Ovary (tissue), 9 donors: ENCODE results near the gene ALOX5. TPM values are rescaled to one million over a fixed set of nuclear protein-coding genes. Genes with fewer than 3 reads are reported as not detected.

ENCODE experiments used
- DNase-seq, 5 donors: peaks; one replicate each; pipeline ENCODE4 v3.0.0-alpha.2; 2019 to 2020
- H3K27ac ChIP-seq, 2 donors: fragments of 200-600 bp; one replicate each; pipeline versions ENCODE4 v1.5.1 to v1.8.0; 2019 to 2022
- H3K27me3 ChIP-seq: fragments of 200-600 bp; one replicate; pipeline ENCODE4 v1.8.0; 2022
- H3K36me3 ChIP-seq: fragments of 200-600 bp; sonication (generic); one replicate; pipeline ENCODE4 v1.5.1; 2019
- H3K4me1 ChIP-seq: one replicate; pipeline ENCODE4 v1.8.1; 2013; ENCODE audit warnings: mild to moderate bottlenecking, moderate library complexity; ENCODE audit not compliant: insufficient read depth
- H3K4me3 ChIP-seq: fragments of 200-600 bp; sonication (generic); one replicate; pipeline ENCODE4 v1.5.1; 2017
- H3K9me3 ChIP-seq, 2 donors: fragments of 200-600 bp in 1 of 2; sonication (generic) in 1 of 2; one replicate each; pipeline versions ENCODE4 v1.5.1 to v1.8.1; 2013 to 2019; ENCODE audit warnings: mild to moderate bottlenecking in 1 of 2, moderate library complexity in 1 of 2
- CTCF ChIP-seq, 3 donors: fragments of 450-650 bp in 2 of 3; fragments of 200-600 bp in 1 of 3; IDR thresholded peaks; one replicate each; pipeline versions ENCODE4 v1.5.1 to v1.8.0; 2016 to 2022; ENCODE audit warnings: antibody characterized with exemption in 3 of 3, mild to moderate bottlenecking in 1 of 3
- EP300 ChIP-seq: sonication (generic); formaldehyde crosslinking; IDR thresholded peaks from one replicate; pipeline ENCODE4 v1.6.1; 2017; ENCODE audit warnings: antibody characterized with exemption
- POLR2A ChIP-seq: fragments of 450-650 bp; IDR thresholded peaks from one replicate; pipeline ENCODE4 v1.6.1; 2017; ENCODE audit warnings: antibody characterized with exemption, mild to moderate bottlenecking, moderate library complexity
- WGBS, 3 donors: extraction: QIAGEN DNeasy Blood & Tissue Kit in 1 of 3; methylation state at CpG; one replicate each; pipeline versions ENCODE4 v1.1.5 to v1.1.7; 2013 to 2017; 5-methylcytosine and 5-hydroxymethylcytosine counted together
- intact Hi-C, 4 donors: fragments of 100-400 bp; cut with DNase I; formaldehyde crosslinking; loops; one replicate each; pipeline versions ENCODE4 v1.11.0 to v1.15.1; 2022 to 2023
- polyA plus RNA-seq, 2 donors: library from polyadenylated mRNA; stranded (reverse); fragments of 200-250 nt in 1 of 2; fragments of 350-450 nt in 1 of 2; fragmentation: Illumina TruSeq in 1 of 2; extraction: RNeasy Lipid Tissue Mini Kit (QIAGEN cat#74804) in 1 of 2; gene quantifications; one replicate each; pipeline ENCODE4 v1.2.3, GENCODE V29; 2013 to 2014
- total RNA-seq, 7 donors: library from RNA; depleted of rRNA in 2 of 7; stranded (reverse); fragments of >200 nt in 2 of 7; fragmentation: NEBNext Ultra II Directional in 3 of 7; extraction: Animal tissue kit (Norgen Biotek cat#: 25700) in 3 of 7; gene quantifications; one replicate each; pipeline versions ENCODE4 v1.1.0 to v1.2.4, GENCODE V29; 2016 to 2023
- donor health status: DM: no; HTN: no; CAD: no; lungs with moderate emphysema.
- donor health status: DM: no; HTN: no; CAD: no.
- donor health status: Bipolar disorder and iron deficiency.
- donor health status: DM: yes; HTN: yes; CAD: no.
- donor health status: DM: no; HTN: no; CAD: no.
- donor health status: DM: yes; HTN: yes; CAD: no.

Gene ALOX5
- total and polyA plus RNA-seq, 9 donors = 1.7 to 17.7 (median 6.3) TPM

- Histone ChIP-seq H3K27me3 (no peaks in the 10 kb centered on the region), H3K9me3 (no peaks in the 10 kb centered on the region), H3K4me3 (no peak overlapping the region), H3K4me1 (no peaks in the 10 kb centered on the region), H3K36me3 (no peaks in the 10 kb centered on the region), H3K27ac (no peak overlapping the region)
- DNase-seq = no peak
- intact Hi-C loops = no loop called here
- TF ChIP-seq POLR2A (no peak), CTCF (IDR thresholded peaks at IDR 0.05) (no peak), EP300 (no peak)
- 74 to 86% (median 81%) methylated on average over 7 of the region's 7 CpGs for WGBS, 3 donors
These were observed 78.9 kb downstream of the ALOX5 start for GRCh38 chr10:45452743-45453452.

- Histone ChIP-seq H3K27ac (no peak overlapping the region), H3K9me3 (no peaks in the 10 kb centered on the region), H3K27me3 (no peaks in the 10 kb centered on the region), H3K36me3 (no peaks in the 10 kb centered on the region), H3K4me1 (no peaks in the 10 kb centered on the region), H3K4me3 (no peak overlapping the region)
- WGBS, 3 donors = 77 to 84% (median 82%) methylated on average over 9 of the region's 9 CpGs
- intact Hi-C loops = no loop called here
- no peak for DNase-seq
- TF ChIP-seq CTCF (IDR thresholded peaks at IDR 0.05) = no peak
- no peak for TF ChIP-seq EP300
- TF ChIP-seq POLR2A = no peak
These were observed 79.7 kb downstream of the ALOX5 start for GRCh38 chr10:45453639-45454255.

GRCh38 chr10:45454262-45454661 is 80.2 kb downstream of the ALOX5 start:
- Histone ChIP-seq H3K27me3 (no peaks in the 10 kb centered on the region), H3K4me3 (no peak overlapping the region), H3K36me3 (no peaks in the 10 kb centered on the region), H3K27ac (no peak overlapping the region), H3K9me3 (no peaks in the 10 kb centered on the region), H3K4me1 (no peaks in the 10 kb centered on the region)
- DNase-seq = no peak
- TF ChIP-seq CTCF (IDR thresholded peaks at IDR 0.05) = no peak
- no peak for TF ChIP-seq POLR2A
- TF ChIP-seq EP300 = no peak
- WGBS, 3 donors = 25 to 38% (median 31%) methylated on average over 9 of the region's 9 CpGs
- intact Hi-C loops = no loop called here

GRCh38 chr10:45454859-45455258 is 80.8 kb downstream of the ALOX5 start:
- no peak overlapping the region for H3K4me3 ChIP-seq
- no peaks in the 10 kb centered on the region for H3K9me3 ChIP-seq
- H3K27me3 ChIP-seq = no peaks in the 10 kb centered on the region
- no peaks in the 10 kb centered on the region for H3K4me1 ChIP-seq
- 65 to 78% (median 69%) methylated on average over 3 of the region's 3 CpGs for WGBS, 3 donors
- H3K36me3 ChIP-seq = no peaks in the 10 kb centered on the region
- TF ChIP-seq EP300 (no peak), POLR2A (no peak), CTCF (IDR thresholded peaks at IDR 0.05) (no peak)
- no peak for DNase-seq
- intact Hi-C loops = loop anchor here in 1 of 4 donors (5.0 kb wide), 1 partner anchor 137 kb away; no protein-coding TSS in a partner anchor
- no peak overlapping the region for H3K27ac ChIP-seq
